GM21576 (cell line): Measurements from ENCODE around the gene HOXD1.

Experiments
- ATAC-seq: cut with Tn5 transposase; IDR thresholded peaks from one replicate; pipeline ENCODE4 v1.9.1; 2021; ENCODE audit warnings: mild to moderate bottlenecking, moderate library complexity; ENCODE audit not compliant: unreplicated experiment

The HOXD1 gene

GRCh38 chr2:176152350-176153181 is 35.9 kb upstream of the HOXD1 start:
- no peak for ATAC-seq

- no peak for ATAC-seq
These were observed 33.8 kb upstream of the HOXD1 start for GRCh38 chr2:176154576-176155252.

DNA sequence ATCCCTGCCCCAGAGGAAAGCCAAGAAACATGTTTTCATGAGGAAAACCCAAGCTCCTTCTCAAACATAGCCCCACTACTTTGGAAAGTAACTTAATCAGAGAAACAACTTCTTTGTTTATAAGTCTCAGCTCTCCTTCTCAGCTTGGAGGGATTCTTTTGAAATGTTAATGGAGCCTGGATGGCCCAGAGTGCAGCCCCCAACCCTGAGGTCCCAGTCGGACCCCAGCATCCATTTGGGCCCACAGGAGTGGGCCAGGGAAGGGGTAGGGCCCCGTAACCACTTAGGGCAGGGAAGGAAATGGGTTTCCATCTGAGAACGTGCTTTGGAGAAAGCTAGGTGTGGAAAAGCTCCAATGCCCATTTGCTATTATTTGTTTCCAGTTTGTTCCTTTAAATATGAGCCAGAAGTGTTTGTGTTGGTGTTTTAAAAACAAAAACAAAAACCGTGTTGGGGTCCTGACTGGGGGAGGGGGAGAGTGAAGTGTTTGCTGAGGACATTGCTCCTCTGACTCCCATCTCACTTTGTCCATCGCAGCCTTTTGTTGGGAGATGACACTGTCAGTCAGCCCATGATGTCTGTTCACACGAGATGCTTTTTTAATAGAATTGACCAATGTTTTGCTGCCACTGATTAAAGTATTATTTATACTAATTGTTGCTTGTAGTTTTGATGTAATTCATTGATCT is 33.0 kb upstream of the HOXD1 start:
- no peak for ATAC-seq

GRCh38 chr2:176156301-176156806 is 32.1 kb upstream of the HOXD1 start:
- no peak for ATAC-seq

- no peak for ATAC-seq
These were observed 31.5 kb upstream of the HOXD1 start, which contains the start of gene HOXD3 for GRCh38 chr2:176156807-176157498. Gene HOXD3 (plus strand): TSS chr2:176157307. CDS start chr2:176169115, 11,808 bp downstream.

DNA sequence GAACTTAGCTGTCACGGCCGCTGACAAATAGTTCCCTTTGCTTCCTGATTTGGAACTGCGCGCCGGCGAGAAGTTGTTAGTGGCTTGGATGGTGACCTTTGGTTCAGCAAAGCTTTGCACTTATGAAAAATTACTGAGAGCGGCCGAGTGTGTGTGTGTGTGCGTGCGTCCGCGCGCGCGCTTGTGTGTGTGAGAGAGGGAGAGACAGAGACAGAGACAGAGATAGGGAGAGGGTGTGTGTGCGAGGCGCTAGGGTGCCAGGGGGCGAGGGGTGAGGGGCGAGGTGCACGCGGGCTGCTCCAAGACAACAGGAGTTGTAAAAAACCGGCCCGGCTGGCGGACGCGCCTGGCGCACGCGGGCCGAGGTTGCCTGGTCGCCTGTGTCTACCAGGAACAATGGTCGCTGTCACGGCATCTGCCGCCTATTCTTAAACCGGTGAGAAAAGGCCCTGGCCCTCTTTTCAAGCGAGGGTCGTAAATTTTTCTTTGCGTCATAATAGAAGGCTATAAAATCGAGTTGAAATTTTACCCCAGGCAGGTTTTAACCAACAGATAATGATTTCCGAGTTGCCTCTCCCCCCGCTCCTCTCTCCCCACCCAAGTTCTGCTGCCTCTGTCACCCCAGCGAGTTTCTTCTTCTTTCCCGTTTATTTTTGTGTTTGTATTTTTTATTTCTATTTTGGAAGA is 30.8 kb upstream of the HOXD1 start:
- ATAC-seq: no peak

DNA sequence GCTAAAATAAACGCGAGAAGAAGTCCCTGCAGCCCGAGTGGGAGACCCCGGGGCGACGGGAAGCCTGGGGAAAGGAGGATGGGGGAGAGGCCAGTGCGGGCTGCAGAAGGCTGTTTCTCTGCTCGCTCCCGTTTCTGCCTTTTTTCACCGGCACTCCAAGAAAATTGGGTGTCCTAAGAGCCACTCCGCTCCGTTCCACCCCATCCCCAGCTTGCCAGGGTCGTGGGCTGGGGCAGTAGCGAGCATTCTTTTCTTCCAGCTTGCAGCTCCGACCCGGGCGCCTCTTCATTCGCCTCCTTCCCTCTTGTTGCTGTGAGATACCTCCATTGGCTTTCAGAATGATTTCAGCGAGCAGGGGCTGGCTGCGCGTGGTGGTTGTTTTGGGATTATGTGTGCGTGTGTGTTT is 30.3 kb upstream of the HOXD1 start:
- no peak for ATAC-seq

DNA sequence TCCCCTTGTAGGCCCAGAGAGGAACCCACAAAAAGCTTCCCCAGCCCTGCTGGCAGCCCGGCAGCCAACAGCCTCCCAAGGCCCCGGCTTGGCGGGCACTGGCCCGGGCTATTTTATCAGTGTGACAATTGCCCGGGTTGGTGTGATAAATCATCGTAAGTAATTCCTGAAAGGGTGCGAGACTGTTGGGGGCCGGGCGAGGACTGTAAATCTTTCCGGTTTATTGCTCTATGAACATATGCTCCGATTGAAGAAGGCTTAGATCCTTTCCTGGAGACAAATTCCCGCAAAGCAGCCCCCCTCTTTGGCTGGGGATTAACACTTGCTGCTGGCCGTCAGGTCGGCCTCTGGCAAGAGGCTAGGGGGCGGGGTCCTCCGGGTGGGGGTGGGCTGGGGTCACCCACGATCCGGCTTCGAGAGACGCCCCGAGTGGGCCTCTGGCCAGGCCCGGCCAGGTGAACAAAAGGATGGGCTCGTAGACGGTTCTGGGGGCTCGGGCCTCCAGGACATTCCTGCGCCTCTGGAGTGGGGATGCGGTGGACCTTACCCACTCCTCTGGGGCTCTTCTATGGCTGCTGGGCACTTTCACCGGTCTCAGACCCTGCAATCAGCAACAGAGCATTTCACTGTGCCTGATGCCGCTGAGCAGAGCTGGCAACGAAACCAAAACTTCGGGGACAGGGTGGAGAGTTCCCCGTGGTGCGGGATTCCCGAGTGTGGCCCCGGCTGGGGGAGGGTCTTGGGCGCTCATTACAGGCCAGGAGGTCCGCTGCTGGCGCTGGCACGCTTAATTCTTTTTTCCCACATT is 29.4 kb upstream of the HOXD1 start:
- ATAC-seq: no peak

DNA sequence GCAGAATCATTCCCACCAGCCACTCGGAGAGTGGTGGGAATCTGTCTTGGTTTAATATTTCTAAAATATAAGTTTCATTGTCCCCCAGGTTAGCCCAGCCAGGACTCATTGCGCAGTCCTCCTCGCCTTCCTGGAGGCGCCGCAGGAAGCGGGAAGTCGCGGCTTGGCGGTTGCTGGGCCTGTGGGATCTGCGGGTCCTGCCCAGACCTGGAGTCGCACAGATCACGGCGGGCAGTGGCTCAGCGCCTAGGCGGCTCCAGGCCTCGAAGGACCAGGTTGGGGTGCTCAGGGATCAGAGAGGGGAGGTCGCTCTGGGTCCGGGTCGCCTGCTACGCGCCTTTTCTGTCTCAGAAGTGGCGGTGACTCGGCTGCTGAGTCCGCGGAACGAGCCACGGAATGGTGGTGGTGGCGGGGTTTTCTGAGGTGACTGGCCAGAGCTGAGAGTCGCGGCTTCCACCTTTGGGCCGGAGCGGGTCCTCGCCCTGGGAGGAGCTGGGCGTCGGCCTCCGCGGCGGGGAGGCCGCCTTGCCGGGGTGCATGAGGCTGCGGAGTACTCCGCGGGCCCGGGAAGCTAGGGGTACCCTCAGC is 28.7 kb upstream of the HOXD1 start:
- ATAC-seq: no peak

DNA sequence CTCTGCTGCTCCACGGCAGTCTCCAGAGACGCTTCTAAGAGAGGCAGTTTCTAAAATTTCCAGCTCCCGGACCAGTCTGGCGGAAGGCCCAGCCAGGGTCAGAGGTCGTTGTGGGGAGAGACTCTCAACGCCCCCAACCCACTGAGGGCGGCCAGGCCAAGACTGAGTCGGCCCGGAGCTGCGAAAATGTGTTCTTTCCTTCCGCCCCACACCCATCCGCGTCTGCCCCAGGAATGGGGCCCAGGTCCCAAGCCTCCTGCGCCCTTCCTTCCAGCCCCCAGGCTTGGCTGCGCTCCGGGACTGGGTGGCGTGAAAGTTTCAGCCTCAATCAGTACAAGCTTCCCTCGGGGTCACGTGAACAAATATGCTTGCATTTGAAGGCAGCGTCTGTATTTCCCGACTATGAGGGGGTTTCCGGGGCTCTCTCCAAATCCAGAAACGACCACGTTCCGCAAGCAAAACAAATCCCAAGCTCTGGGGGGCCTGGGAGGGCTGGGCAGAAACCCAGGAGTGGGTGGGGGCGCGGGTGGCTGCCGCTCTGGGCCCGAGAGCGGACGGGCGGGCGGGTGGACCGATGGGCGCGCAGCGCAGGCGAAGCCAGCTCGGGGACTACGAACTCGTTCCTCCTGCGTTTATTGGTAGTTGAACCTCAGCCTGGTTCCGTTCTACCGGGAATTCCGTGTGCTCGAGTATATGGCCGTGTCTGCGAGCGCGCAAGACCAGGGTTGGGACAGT is 28.1 kb upstream of the HOXD1 start:
- no peak for ATAC-seq

DNA sequence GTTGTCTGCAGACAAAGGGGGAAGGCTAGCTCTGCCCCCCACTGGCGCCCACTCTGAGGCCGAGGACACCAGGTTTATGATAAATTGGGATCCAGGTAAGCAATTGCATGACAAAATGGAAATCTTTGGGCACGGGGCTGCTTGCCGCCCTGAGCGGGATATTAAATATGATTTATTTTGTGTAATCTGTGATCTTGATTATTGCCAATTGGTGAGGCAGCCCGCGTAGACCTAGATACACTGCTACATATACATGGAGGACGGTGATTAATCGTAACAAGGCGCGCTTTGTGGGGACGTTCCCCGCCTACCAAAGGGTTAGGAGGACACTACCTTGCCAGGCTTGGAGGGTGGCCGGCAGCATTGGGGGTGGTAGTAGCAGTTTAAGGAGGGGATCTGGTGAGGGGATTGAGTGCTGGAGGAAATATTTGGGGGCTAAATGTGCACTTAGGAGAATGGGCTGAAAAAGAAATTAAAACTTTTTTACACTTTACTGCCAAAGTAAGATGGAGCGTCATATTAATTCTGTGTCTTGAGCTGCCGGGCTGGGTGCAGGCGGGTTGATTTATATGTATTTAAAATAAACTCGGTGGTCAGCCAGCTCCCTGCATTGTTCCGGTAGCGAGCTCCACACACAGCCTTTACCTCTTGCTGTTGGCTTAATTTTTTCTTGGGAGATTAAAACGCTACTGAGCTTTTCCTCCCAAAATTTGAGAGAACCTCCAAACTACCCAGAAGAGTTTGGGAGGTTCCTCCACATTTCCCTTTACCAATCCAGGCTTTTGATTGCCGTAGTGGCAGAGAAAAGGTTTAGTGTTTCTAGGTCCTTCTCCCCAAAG is 27.3 kb upstream of the HOXD1 start:
- no peak for ATAC-seq

GRCh38 chr2:176161825-176162626 is 26.4 kb upstream of the HOXD1 start:
- no peak for ATAC-seq

- no peak for ATAC-seq
These were observed 25.4 kb upstream of the HOXD1 start for GRCh38 chr2:176162911-176163671.

DNA sequence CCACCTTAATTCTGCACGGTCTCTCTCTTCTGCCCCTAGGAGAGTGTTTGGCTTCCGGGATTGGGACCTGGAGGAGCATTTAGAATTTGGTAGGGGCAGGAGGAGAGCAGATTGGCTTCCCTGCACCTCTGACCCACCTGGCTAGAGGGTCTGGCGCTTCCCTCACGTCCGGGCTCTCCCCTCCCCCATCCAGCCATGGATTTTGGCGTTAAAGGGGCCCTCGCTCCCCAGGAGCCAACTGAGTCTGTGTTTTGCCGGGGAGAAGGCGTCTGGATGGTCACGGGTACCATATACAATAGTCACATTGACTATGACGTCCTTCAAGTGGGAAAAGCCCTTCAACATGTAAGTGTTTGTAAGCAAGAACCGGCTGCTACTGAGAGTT is 24.8 kb upstream of the HOXD1 start:
- ATAC-seq: no peak

DNA sequence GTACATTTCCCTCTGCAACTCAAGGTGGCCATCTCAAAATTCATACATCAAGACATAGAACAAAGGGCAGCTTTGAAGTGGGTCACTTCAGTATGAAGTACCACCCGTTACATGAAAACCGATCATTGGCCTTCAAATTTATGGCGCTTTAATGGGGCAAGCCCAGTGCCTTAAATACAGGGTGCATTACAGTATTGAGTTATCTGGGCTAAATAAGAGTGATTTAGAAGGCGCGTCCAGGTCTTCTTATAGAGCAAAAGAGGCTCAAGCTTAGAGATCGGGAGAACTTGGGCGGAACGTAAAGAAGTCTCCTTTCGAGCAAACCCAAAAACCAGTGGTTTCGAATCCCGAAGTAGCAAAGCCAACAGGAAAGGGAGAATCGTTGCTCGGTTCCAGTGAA is 24.3 kb upstream of the HOXD1 start:
- ATAC-seq: no peak
